Measurements from ENCODE around the gene BORCS5.
"Not testable (repeated sequence)": the region's sequence is repeated elsewhere in the genome, so short reads cannot be mapped to it uniquely, and the experiment has no call there.

Gene BORCS5

DNA sequence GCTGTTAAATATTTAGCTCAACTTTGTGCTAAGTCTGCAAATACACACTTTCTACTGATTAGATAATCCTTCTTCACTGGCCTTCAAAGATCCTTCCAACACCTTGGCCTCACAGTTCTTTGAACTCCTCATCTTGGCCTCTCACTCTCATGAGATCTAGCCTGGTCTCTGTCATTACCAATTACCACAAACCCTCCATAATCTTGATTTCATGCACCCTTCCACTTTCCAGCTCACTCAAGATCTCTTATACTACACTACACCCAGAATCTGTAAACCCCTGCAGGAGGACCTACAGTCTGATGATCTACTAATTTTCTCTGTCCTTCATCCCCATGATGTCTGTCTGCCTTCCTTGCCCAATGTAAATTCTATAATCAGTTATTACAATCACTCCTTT is 134.7 kb downstream of the BORCS5 start:
- DNase-seq = no peak

GRCh38 chr12:12492547-12492946 is 135.7 kb downstream of the BORCS5 start:
- no peak for DNase-seq

- DNase-seq = no peak
These were observed 138.7 kb downstream of the BORCS5 start for GRCh38 chr12:12495536-12495935.

DNA sequence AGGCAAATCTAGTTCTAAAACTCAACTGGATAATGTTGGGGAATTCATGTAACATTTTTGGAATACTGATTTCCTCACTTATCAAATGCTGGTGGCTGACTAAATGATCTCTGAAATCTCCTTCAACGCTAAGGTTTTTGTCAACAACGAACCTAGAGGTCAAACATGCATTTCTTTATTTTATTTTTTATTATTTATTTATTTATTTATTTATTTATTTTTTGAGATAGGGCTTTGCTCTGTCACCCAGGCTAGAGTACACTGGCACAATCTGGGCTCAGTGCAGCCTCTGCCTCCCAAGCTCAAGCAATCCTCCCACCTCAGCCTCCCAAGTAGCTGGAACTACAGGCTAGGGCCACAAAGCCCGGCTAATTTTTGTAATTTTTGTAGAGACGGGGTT is 141.3 kb downstream of the BORCS5 start:
- DNase-seq = no peak

- no peak for DNase-seq
These were observed 143.2 kb downstream of the BORCS5 start for GRCh38 chr12:12499909-12500604.

GRCh38 chr12:12501121-12501520 is 144.2 kb downstream of the BORCS5 start:
- no peak for DNase-seq

- DNase-seq = not testable (repeated sequence)
These were observed 145.4 kb downstream of the BORCS5 start for GRCh38 chr12:12502130-12502814.

DNA sequence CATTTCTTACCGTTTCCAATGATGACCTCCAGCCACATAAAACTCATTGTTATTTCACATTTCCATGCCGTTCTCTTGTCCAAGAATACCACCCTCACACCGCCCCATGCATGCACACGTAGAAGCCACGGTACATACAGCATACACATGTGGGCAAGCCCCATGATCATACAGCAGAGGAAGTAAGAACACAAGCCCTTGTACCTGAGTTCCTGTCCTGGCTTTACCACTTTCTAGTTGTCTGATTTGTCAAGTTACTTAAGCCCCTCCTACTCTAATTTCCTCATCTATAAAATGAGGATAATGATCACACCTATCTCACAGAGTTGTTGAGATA is 145.9 kb downstream of the BORCS5 start:
- no peak for DNase-seq

GRCh38 chr12:12503384-12504078 is 146.7 kb downstream of the BORCS5 start:
- DNase-seq = no peak

DNA sequence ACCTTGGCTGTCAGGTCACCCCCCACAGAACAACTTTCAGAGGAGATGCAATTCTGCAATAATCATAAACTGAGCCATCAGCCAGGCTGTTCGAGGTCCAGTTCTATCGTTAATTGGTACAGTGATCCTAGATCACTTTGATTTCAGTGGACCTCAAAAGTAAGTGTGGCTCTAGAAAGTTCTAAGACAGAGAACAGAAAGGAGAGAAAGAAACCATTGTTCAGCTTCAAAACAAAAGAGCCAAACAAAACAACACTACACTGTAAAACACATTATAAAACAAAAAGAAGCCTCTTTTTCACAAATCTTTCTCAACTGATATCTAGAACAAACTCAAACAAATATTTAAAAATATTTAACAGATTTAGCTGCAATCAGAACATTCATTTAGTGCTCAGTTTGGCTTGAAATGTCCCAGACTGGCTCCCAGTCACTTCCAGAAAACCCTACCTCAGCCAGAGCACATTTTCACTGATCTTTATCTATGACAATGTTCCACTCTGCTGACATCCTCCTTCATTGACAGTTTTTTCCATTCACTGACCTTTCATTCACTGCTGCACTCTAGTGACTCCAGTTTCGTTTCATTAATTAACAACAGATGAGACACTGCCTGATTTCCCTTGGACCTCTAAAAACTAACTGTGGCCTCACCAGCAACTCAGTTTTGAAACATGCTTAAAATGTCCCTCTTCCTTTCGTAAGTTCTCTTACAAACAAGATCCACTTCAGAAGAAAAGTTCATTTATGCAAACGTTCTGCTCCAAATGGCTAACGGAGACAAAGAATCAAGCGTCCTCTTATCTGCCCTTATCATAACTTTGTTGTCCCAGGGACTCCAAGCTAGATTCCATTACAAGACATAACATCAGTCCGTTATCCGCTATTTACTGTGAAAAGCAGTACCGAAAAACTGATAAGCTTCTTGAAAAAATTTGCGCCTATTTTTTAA is 148.9 kb downstream of the BORCS5 start:
- DNase-seq = no peak

GRCh38 chr12:12506496-12506890 is 149.6 kb downstream of the BORCS5 start:
- no peak for DNase-seq

DNA sequence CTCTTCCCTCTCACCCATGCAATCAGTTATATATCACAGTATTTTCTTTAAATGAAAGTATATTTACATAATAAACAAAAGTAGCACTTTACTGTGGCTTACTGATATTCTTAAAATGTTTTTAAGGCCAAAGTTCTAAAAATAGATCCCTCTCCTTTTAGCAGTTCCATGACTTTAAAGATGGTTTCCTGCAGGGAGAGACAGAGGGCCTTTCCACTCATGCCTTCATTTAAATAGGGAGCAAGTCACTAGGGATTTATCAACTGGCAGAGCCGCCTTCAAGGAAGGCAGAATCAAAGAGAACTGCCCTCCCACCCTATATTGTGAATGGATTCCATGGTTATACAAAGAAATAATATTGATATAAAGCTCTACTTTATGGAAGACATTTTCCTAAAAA is 150.2 kb downstream of the BORCS5 start:
- no peak for DNase-seq

DNA sequence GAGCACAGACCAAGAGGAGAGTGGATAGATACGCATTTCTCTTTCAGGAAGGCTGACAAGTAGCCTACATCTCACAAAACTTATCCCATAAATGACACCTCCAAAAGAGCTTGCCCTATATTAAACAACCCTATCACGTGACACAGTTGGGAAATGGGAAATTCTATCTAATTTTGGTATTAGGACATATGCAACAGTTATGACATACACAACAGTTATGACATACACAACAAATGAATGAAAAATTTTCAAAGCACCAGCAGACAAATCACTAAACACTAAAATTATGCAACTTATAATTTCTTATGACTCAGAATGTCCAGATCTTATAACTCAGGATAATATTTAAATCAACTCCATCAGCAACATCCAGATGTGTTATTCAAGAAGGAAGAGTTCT is 151.7 kb downstream of the BORCS5 start:
- DNase-seq = no peak

- DNase-seq = no peak
These were observed 153.3 kb downstream of the BORCS5 start for GRCh38 chr12:12510141-12510540.

DNA sequence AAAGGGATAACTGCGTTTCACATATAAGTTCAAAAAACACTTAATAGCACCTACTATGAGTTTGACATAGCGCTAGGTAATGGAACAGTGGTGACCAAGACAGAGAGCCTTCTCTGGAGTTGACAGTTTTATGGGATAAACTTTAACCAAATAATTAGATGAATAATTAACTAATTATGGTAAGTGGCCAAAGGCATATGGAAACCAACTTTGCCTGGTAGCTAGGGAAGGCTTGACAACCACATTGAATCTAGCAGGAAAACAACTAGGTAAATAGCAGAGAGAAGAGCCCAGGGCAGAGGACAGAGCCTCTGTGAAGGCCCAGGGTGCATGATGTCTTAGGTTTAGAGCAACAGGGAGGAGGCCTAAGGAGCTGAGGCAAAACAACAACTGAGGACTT is 153.7 kb downstream of the BORCS5 start:
- no peak for DNase-seq

DNA sequence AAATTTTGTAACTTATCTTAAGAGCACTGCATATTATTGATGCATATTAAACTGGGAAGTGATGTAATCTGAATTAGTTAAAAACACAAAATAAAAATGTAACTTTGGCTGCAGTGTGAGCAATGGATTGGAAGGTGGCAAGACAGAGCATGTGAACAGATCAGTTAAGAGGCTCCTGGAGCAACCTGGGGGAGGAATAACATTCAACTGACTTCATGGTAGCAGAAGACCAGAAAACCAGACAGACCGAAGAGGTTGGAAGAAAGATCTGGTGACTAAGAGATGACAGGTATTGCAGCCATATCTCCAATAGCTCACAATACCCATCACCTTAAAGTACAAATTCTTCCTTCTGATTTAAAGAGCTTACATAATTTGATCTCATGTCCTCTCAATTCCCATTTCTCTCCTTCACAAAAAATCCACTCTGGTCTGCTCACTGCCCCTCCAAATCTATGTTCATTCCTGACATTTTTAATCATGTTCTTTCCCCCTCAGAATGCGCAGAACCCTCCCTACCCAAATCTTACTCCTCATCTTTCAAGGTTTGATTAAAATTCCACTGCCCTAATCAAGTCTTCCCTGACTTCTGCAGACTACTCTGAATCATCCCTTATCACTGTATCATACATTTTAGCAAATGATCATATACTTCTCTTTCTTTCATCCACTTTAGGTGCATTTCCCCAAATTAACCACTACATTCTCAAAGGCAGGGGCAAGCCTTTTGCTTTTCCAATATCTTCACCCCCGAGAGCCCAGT is 154.3 kb downstream of the BORCS5 start:
- no peak for DNase-seq

- DNase-seq = no peak
These were observed 155.2 kb downstream of the BORCS5 start for GRCh38 chr12:12511895-12512711.

DNA sequence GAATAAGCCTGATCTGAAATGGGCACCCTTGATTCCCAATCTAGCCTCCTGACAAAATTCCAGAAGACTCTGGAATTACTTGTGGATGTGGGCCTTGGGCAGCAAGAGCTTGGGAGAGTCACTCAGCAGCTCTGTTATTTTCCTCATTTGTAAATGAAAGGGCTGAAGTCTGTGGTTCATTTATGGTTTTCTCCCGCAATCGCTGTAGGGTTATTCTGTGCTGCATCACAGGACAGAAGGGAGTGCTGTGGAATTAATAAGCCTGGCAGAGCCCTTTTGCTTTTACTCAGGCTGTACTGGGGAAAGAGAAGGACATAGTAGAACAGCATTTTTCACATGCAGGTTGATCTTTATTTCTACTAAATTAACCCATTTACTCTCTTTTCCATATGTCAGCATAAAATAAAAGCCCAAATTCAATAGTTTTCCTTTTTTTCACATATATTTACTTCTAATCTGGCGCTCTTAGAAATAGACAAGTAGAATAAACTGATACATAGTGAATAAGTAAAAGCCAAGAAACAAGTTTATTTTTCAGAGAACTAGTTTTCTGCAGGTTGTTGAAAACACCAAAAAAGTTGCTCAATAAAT is 156.6 kb downstream of the BORCS5 start:
- no peak for DNase-seq

- DNase-seq = no peak
These were observed 161.6 kb downstream of the BORCS5 start for GRCh38 chr12:12518464-12518845.

DNA sequence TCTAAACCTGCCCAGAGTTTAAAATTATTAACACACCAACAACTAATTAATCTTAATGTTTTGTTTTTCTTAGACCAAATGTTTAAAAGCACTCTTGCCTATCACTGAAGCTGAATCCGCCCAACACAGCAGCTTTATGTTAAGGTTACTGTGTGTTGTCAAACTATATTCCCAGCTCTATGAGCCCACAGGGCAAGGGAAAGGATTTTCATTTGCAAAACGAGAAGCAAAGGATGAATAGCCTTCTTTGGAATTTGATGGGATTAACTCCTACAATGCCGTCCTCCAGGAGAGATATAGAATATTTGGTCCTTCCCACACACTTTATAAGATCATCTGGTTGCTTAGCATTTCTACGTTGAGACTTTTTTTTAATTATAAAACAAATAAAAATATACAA is 162.0 kb downstream of the BORCS5 start:
- no peak for DNase-seq
